Measurements from ENCODE around the gene RAP1GAP2. TPM values are rescaled to one million over a fixed set of nuclear protein-coding genes. Genes with fewer than 3 reads are reported as not detected.

RAP1GAP2 gene
- polyA plus RNA-seq, 1 of the 3 experiments (the other 2 are of a cell fraction), result 22.0 TPM

DNA sequence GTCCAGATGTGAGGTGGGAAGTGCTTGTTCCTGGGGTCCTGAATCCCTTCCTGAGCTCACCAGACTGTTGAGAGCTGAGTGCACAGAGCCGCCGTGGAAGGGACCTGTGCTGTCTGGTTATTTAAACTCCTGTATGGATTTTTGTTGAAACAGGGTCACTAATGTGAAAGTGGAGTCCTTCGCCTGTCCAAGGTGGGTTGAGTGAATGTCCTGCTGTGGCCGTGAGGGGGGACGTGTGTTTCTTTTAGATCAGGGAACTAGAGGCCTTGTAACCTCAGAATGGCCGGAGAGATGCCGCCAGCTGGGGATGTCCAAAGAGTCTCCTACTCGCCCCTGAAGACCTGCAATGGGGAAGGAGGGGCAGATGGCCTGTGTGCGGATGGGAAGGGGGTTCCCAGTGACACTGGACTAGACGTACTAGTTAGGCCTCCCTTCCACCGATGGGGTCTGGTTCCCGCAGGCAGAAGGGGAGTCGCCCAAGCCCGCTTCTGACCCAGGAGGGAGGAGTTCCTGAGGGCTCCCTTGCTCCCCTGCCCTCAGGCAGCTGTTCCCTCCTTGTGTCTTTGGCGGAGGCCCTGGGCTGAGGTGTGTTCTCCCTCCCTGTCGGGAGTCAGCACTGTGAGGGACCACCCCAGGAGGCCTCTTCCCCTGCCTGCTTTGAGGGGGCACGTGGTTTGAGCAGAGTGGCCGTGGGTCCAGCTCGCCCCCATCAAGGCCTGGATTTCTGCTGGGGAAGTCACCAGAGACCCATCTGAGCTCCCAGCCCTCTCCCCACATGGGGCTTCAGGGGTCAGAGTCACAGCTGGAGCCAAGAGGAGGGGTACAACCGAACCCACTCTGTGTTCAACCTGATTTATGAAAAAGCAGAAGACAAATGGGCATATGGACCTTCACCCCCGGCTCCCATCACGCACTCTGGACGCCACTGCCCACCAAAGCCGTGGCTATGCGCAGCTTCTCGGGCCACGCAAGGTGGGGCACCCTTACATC is 236.3 kb downstream of the RAP1GAP2 start:
- H3F3A ChIP-seq (replicated peaks; ENCODE audit: insufficient read depth), result peaks cover 18% of the 10 kb centered on the region
- H3K4me3 ChIP-seq (ENCODE audit: low read depth in 2 of 2, low read length in 1 of 2), result no peak overlapping the region
- no peaks in the 10 kb centered on the region for H3K27me3 ChIP-seq (ENCODE audit: insufficient read depth)
- no peak overlapping the region for H3K27ac ChIP-seq (ENCODE audit: low read depth in 2 of 2, low read length in 1 of 2)
- no peaks in the 10 kb centered on the region for H3K9me2 ChIP-seq
- no peaks in the 10 kb centered on the region for H3K79me2 ChIP-seq (ENCODE audit: insufficient read depth)
- POLR2A ChIA-PET, result no interaction called here
- peaks cover 0 to 5% of the 10 kb centered on the region in 2 experiments; a peak in 1 of 4 replicates for H3K4me1 ChIP-seq (ENCODE audit: control insufficient read depth in 1 of 2, insufficient read depth in 2 of 2, low read depth in 1 of 2, low read length in 1 of 2)
- H4K20me1 ChIP-seq (ENCODE audit: insufficient read depth), result no peaks in the 10 kb centered on the region
- no peak overlapping the region for H3K4me2 ChIP-seq
- no peaks in the 10 kb centered on the region for H3K9me3 ChIP-seq
- DNase-seq, result no peak
- H3K36me3 ChIP-seq (replicated peaks in 1 of 2; ENCODE audit: control insufficient read depth in 1 of 2, insufficient read depth in 2 of 2, low read length in 1 of 2), result peaks cover 5 to 15% of the 10 kb centered on the region in 2 experiments
- no peak for TF ChIP-seq SIN3A (IDR thresholded peaks at IDR 0.05; ENCODE audit: borderline replicate concordance, low read depth, low read length)
- no peak for TF ChIP-seq FOXM1 (IDR thresholded peaks at IDR 0.05; ENCODE audit: low read depth)
- no peak overlapping the region for H2AFZ ChIP-seq (ENCODE audit: low read depth)
- 95% methylated on average over 21 of the region's 27 CpGs for WGBS (ENCODE audit: low lambda C conversion rate)
- CTCF ChIA-PET, result interaction anchor here (1.9 kb wide), 1 partner anchor 16 kb away, joined by 8 read pairs; no protein-coding TSS in a partner anchor
- no peak overlapping the region for H3K9ac ChIP-seq

DNA sequence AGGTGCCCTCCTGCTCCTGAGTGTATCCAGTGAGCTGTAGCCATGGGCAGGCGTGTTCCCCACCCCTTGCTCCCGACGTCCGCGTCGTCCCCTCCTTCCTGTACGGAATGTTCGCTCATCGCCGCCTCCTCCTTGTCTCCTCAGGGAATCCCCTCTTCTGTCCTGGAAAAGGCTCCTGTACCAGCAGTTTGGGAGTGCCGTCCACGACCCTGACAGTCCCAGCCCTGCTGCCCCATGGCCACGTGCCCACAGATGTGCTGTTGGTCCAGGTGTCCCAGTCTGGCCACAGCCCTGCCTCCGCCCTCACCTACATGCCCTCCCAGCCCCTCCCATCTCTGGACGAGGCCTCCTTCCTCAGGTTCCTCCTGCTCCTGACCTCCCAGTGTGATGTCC is 237.0 kb downstream of the RAP1GAP2 start:
- TF ChIP-seq SIN3A (IDR thresholded peaks at IDR 0.05; ENCODE audit: borderline replicate concordance, low read depth, low read length) (no peak), NRF1 (IDR thresholded peaks at IDR 0.05; ENCODE audit: low read depth, low read length) (no peak), RCOR1 (IDR thresholded peaks at IDR 0.05; ENCODE audit: low read length) (no peak), TAF1 (IDR thresholded peaks at IDR 0.05; ENCODE audit: borderline replicate concordance, low read depth, low read length) (no peak)
- TF ChIP-seq, protein P1, sequence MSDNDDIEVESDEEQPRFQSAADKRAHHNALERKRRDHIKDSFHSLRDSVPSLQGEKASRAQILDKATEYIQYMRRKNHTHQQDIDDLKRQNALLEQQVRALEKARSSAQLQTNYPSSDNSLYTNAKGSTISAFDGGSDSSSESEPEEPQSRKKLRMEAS (IDR thresholded peaks at IDR 0.05; ENCODE audit: low read depth), result no peak
- TF ChIP-seq, protein P2, sequence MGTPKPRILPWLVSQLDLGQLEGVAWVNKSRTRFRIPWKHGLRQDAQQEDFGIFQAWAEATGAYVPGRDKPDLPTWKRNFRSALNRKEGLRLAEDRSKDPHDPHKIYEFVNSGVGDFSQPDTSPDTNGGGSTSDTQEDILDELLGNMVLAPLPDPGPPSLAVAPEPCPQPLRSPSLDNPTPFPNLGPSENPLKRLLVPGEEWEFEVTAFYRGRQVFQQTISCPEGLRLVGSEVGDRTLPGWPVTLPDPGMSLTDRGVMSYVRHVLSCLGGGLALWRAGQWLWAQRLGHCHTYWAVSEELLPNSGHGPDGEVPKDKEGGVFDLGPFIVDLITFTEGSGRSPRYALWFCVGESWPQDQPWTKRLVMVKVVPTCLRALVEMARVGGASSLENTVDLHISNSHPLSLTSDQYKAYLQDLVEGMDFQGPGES (IDR thresholded peaks at IDR 0.05; ENCODE audit: low read depth, low read length), result no peak
- TF ChIP-seq, protein P3, sequence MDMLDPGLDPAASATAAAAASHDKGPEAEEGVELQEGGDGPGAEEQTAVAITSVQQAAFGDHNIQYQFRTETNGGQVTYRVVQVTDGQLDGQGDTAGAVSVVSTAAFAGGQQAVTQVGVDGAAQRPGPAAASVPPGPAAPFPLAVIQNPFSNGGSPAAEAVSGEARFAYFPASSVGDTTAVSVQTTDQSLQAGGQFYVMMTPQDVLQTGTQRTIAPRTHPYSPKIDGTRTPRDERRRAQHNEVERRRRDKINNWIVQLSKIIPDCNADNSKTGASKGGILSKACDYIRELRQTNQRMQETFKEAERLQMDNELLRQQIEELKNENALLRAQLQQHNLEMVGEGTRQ (IDR thresholded peaks at IDR 0.05; ENCODE audit: borderline replicate concordance, low read depth, low read length), result no peak
- no peak for DNase-seq
- H3K4me1 ChIP-seq (ENCODE audit: control insufficient read depth in 1 of 2, insufficient read depth in 2 of 2, low read depth in 1 of 2, low read length in 1 of 2), result peaks cover 0 to 5% of the 10 kb centered on the region in 2 experiments; a peak in 1 of 4 replicates
- H3K4me3 ChIP-seq (ENCODE audit: low read depth in 2 of 2, low read length in 1 of 2), result no peak overlapping the region
- H3K9me2 ChIP-seq, result no peaks in the 10 kb centered on the region
- no peak overlapping the region for H3K9ac ChIP-seq
- POLR2A ChIA-PET, result no interaction called here
- 96% methylated on average over 15 of the region's 15 CpGs for whole genome bisulfite sequencing (ENCODE audit: low lambda C conversion rate)
- H3K36me3 ChIP-seq (replicated peaks in 1 of 2; ENCODE audit: control insufficient read depth in 1 of 2, insufficient read depth in 2 of 2, low read length in 1 of 2), result peaks cover 5 to 15% of the 10 kb centered on the region in 2 experiments
- H2AFZ ChIP-seq (ENCODE audit: low read depth), result no peak overlapping the region
- no peak overlapping the region for H3K4me2 ChIP-seq
- CTCF ChIA-PET, result interaction anchor here (1.9 kb wide), 1 partner anchor 15 kb away, joined by 8 read pairs; no protein-coding TSS in a partner anchor
- no peaks in the 10 kb centered on the region for H3K27me3 ChIP-seq (ENCODE audit: insufficient read depth)
- H3K27ac ChIP-seq (ENCODE audit: low read depth in 2 of 2, low read length in 1 of 2), result no peak overlapping the region
- peaks cover 18% of the 10 kb centered on the region for H3F3A ChIP-seq (replicated peaks; ENCODE audit: insufficient read depth)
- no peaks in the 10 kb centered on the region for H3K79me2 ChIP-seq (ENCODE audit: insufficient read depth)
- H3K9me3 ChIP-seq, result no peaks in the 10 kb centered on the region
- H4K20me1 ChIP-seq (ENCODE audit: insufficient read depth), result no peaks in the 10 kb centered on the region

All from SK-N-SH (cell line).